ENCODE results near the gene COG8.

DNA sequence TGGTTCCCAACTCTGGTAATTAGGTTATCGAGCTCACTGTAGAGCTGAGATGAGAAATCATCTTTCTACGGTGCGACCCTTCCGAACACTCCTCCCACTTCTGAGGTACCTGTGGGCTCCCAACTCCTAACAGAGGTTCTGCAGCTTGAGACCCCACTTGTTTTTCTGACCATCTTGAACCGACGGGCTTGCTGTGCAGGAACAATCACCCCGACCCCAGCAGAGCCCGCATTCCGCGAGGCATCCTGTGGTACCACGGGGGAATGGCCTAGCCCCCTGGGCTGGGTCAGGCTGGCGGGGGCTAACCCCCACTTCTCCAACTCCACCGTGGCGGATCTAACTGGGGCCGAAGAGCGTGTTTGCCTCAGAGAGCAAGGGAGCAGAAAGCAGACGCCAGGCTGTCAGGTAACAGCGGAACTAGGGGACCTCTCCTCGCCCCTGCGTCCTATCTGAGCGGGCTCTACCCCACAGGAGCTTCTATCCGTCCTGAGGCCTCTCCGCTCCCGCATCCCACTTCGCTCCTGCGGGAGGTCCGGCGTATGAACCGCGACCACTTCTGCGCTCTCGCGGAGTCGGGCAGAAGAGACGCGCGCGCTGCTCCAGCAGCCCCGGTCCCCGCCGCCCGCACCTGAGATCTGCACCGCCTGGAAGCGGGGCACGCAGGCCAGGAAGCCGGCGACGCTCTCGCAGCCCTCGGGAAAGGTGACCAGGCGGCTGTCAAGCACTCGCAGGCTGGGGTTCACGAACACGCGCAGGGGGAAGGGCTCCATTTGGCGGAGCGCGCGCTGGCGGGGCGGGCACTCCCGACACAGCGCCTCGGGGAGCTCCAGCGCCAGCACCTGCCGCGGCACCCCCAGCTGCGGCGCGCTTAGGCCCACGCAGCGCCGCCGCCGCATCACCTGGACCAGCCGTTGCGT, 9.7 kb downstream of the COG8 start:
- no peak for TF ChIP-seq EZH2 (IDR thresholded peaks at IDR 0.05; ENCODE audit: low read length)
- TF ChIP-seq, protein P1, sequence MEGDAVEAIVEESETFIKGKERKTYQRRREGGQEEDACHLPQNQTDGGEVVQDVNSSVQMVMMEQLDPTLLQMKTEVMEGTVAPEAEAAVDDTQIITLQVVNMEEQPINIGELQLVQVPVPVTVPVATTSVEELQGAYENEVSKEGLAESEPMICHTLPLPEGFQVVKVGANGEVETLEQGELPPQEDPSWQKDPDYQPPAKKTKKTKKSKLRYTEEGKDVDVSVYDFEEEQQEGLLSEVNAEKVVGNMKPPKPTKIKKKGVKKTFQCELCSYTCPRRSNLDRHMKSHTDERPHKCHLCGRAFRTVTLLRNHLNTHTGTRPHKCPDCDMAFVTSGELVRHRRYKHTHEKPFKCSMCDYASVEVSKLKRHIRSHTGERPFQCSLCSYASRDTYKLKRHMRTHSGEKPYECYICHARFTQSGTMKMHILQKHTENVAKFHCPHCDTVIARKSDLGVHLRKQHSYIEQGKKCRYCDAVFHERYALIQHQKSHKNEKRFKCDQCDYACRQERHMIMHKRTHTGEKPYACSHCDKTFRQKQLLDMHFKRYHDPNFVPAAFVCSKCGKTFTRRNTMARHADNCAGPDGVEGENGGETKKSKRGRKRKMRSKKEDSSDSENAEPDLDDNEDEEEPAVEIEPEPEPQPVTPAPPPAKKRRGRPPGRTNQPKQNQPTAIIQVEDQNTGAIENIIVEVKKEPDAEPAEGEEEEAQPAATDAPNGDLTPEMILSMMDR (optimal IDR thresholded peaks at IDR 0.05 in 1 of 3, IDR thresholded peaks at IDR 0.05 in 1 of 3, conservative IDR thresholded peaks at IDR 0.05 in 1 of 3; ENCODE audit: extremely low read depth in 1 of 3, insufficient read depth in 2 of 3, low read length in 3 of 3): no peak
